H1 (cell line): ENCODE results near the gene TMEM107. TPM values are rescaled to one million over a fixed set of nuclear protein-coding genes. Genes with fewer than 3 reads are reported as not detected.

Experiments
- ASH2L ChIP-seq: fragments of 200-600, 300-600 bp; sonication (generic); IDR thresholded peaks from one replicate; pipeline ENCODE4 v1.7.1; 2017; ENCODE audit warnings: low read length
- CHD1 ChIP-seq: IDR thresholded peaks from 2 replicates; pipeline ENCODE4 v1.6.1; 2012; ENCODE audit warnings: low read depth, low read length, improper control_type of control experiment
- EZH2 ChIP-seq: fragments of 200-600 bp; sonication (generic); IDR thresholded peaks from 2 replicates; pipeline ENCODE4 v1.7.1; 2012; ENCODE audit warnings: low read depth, mild to moderate bottlenecking, moderate library complexity, low read length, inconsistent platforms; ENCODE audit not compliant: severe bottlenecking
- HDAC2 ChIP-seq, 2 experiments: fragments of 300-600 bp in 1 of 2; sonication (generic) in 1 of 2; IDR thresholded peaks; 2 replicates each; pipeline ENCODE4 v1.6.1; 2011 to 2012; ENCODE audit warnings: low read depth in 2 of 2, low read length in 2 of 2, mild to moderate bottlenecking in 2 of 2, moderate library complexity in 2 of 2, borderline replicate concordance in 1 of 2, inconsistent platforms in 1 of 2
- HDAC6 ChIP-seq: IDR thresholded peaks from one replicate; pipeline ENCODE4 v1.7.1; 2012; ENCODE audit warnings: low read depth, mild to moderate bottlenecking, inconsistent platforms, low read length, moderate library complexity
- JUN ChIP-seq: IDR thresholded peaks from 2 replicates; pipeline ENCODE4 v1.6.1; 2011; ENCODE audit warnings: low read depth, mild to moderate bottlenecking, improper control_type of control experiment, low read length
- KDM1A ChIP-seq: fragments of 200-600, 300-600 bp; sonication (generic); IDR thresholded peaks from 2 replicates; pipeline ENCODE4 v1.7.1; 2016; ENCODE audit warnings: mild to moderate bottlenecking, low read length, borderline replicate concordance
- KDM5A ChIP-seq: fragments of 200-600 bp; IDR thresholded peaks from 2 replicates; pipeline ENCODE4 v1.7.1; 2012; ENCODE audit warnings: mild to moderate bottlenecking, low read length, inconsistent platforms, mixed read lengths
- NRF1 ChIP-seq: IDR thresholded peaks from 2 replicates; pipeline ENCODE4 v1.6.1; 2011; ENCODE audit warnings: mild to moderate bottlenecking, low read depth, low read length, improper control_type of control experiment
- POU5F1 ChIP-seq: IDR thresholded peaks from 2 replicates; pipeline ENCODE4 v1.6.1; 2011; ENCODE audit warnings: low read depth, mild to moderate bottlenecking, low read length, moderate library complexity
- SIN3A ChIP-seq, 2 experiments: IDR thresholded peaks in 1 of 2; conservative IDR thresholded peaks in 1 of 2; 2 replicates each; pipeline ENCODE4 v1.6.1; 2011 to 2012; ENCODE audit warnings: low read length in 2 of 2, improper control_type of control experiment in 1 of 2, low read depth in 1 of 2, mild to moderate bottlenecking in 1 of 2
- SP1 ChIP-seq: IDR thresholded peaks from 2 replicates; pipeline ENCODE4 v1.6.1; 2011; ENCODE audit warnings: low read depth, low read length
- SUZ12 ChIP-seq: fragments of 200-600 bp; sonication (generic); IDR thresholded peaks from 2 replicates; pipeline ENCODE4 v1.6.1; 2012; ENCODE audit warnings: mild to moderate bottlenecking, inconsistent platforms, low read length, moderate library complexity, mixed read lengths
- polyA plus RNA-seq, 7 experiments: library from polyadenylated mRNA; depleted of rRNA in 3 of 7; stranded (reverse) in 5 of 7; unstranded in 2 of 7; fragments of >200 nt in 5 of 7; fragments of 200-250 nt in 2 of 7; gene quantifications; 1 replicate in 5 of 7; 2 replicates in 1 of 7; 4 replicates in 1 of 7; pipeline versions ENCODE4 v1.2.1 to v1.2.3, GENCODE V29; 2011 to 2013; ENCODE audit warnings: missing spikeins in 2 of 7, mixed read lengths in 2 of 7
- total RNA-seq: library from RNA; stranded (reverse); fragmentation: NEBNext Ultra II Directional; extraction: Animal tissue kit (Norgen Biotek cat#: 25700); gene quantifications from 2 replicates; pipeline ENCODE4 v1.2.1, GENCODE V29; 2021
- TF ChIP-seq, protein P1 (sequence below): IDR thresholded peaks from 2 replicates; pipeline ENCODE4 v1.6.1; 2011; ENCODE audit warnings: low read length, improper control_type of control experiment
- TF ChIP-seq, protein P2 (sequence below): IDR thresholded peaks from 2 replicates; pipeline ENCODE4 v1.6.1; 2012; ENCODE audit warnings: inconsistent platforms

The TMEM107 gene
- total and polyA plus RNA-seq, 2 of the 8 experiments (the other 6 are each of a cell fraction or from before 2014, with no cell fraction given): 17.3 to 21.5 TPM

DNA sequence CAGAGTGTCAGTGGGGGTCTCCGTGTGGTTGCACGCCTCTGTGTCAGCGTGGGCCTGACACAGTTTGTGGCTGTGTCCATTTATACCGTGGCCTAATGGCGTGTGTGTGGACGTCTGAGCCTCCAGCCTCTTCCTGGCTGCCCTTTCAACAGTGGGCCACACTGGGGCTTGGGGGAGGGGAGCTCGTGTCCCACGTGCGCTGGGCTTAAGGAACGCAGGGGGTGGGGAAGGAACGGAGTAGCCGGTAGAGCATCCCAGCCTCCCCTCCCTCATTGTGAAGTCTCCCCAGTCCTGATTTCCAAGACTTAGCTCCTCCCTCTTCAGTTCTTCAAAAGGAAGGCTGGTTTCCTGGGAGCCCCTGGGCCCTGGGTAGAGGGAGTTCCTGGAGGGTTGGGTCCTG lies 42.8 kb downstream of the TMEM107 start (continued):
- TF ChIP-seq CHD1: no peak
- TF ChIP-seq POU5F1: no peak
- TF ChIP-seq KDM5A: no peak
- TF ChIP-seq JUN: no peak
- 0 out of 4 replicates have a peak, but pooled peaks have one; percentile 16 to 43 for TF ChIP-seq HDAC2 (IDR thresholded peaks at IDR 0.05; ENCODE audit: borderline replicate concordance in 1 of 2, low read depth in 2 of 2, low read length in 2 of 2)
- TF ChIP-seq ASH2L: peak; percentile 69
- TF ChIP-seq SIN3A (conservative IDR thresholded peaks at IDR 0.05 in 1 of 2, IDR thresholded peaks at IDR 0.05 in 1 of 2; ENCODE audit: low read depth in 1 of 2, low read length in 2 of 2): 0 out of 4 replicates have a peak, but pooled peaks of 1 of the 2 experiments have one; percentile 51
- TF ChIP-seq NRF1: no peak
- TF ChIP-seq HDAC6: no peak
- TF ChIP-seq, protein P1, sequence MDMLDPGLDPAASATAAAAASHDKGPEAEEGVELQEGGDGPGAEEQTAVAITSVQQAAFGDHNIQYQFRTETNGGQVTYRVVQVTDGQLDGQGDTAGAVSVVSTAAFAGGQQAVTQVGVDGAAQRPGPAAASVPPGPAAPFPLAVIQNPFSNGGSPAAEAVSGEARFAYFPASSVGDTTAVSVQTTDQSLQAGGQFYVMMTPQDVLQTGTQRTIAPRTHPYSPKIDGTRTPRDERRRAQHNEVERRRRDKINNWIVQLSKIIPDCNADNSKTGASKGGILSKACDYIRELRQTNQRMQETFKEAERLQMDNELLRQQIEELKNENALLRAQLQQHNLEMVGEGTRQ: peak; percentile 48
- TF ChIP-seq KDM1A: peak; percentile 87
- TF ChIP-seq EZH2: no peak
- TF ChIP-seq, protein P2, sequence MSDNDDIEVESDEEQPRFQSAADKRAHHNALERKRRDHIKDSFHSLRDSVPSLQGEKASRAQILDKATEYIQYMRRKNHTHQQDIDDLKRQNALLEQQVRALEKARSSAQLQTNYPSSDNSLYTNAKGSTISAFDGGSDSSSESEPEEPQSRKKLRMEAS: peak; percentile 95
- TF ChIP-seq SP1: peak; percentile 27; the same call in 1 of the 2 replicates
- TF ChIP-seq SUZ12: no peak
- TF ChIP-seq, all 59 proteins: peak for 11
